Psoas muscle (tissue), 8 donors: Measurements from ENCODE around the gene PLLP. TPM values are rescaled to one million over a fixed set of nuclear protein-coding genes. Genes with fewer than 3 reads are reported as not detected.

ENCODE experiments used
- ATAC-seq, 4 donors: fragments of 200-7000 bp; cut with Tn5 transposase; one replicate each; pipeline ENCODE4 v1.9.1; 2020; ENCODE audit warnings: moderate library complexity in 3 of 4, mild to moderate bottlenecking in 2 of 4
- DNase-seq, 2 donors: peaks; one replicate each; pipeline ENCODE4 v3.0.0-alpha.2; 2020
- H3K27ac ChIP-seq: fragments of 200-600 bp; one replicate; pipeline ENCODE4 v1.8.0; 2022
- H3K27me3 ChIP-seq, 3 donors: fragments of 200-600 bp in 1 of 3; one replicate each; pipeline versions ENCODE4 v1.6.1 to v1.8.0; 2013 to 2022; ENCODE audit warnings: low read length in 2 of 3, mild to moderate bottlenecking in 2 of 3, moderate library complexity in 1 of 3; ENCODE audit not compliant: insufficient read depth in 3 of 3
- H3K36me3 ChIP-seq, 2 donors: fragments of 200-600 bp in 1 of 2; one replicate each; pipeline versions ENCODE4 v1.6.1 to v1.8.0; 2013 to 2022; ENCODE audit warnings: low read depth in 1 of 2, mild to moderate bottlenecking in 1 of 2, moderate library complexity in 1 of 2; ENCODE audit not compliant: insufficient read depth in 1 of 2
- H3K4me1 ChIP-seq: fragments of 200-600 bp; one replicate; pipeline ENCODE4 v1.8.0; 2022
- H3K4me3 ChIP-seq: fragments of 200-600 bp; one replicate; pipeline ENCODE4 v1.8.0; 2022; ENCODE audit warnings: mild to moderate bottlenecking
- H3K9me3 ChIP-seq: fragments of 200-600 bp; one replicate; pipeline ENCODE4 v1.8.0; 2022
- WGBS, 3 donors: extraction: QIAGEN DNeasy Blood & Tissue Kit; methylation state at CpG; one replicate each; pipeline versions ENCODE4 v1.1.6 to v1.1.7; 2013; 5-methylcytosine and 5-hydroxymethylcytosine counted together
- intact Hi-C, 2 donors: fragments of 100-400 bp; cut with DNase I; formaldehyde crosslinking; loops; one replicate each; pipeline versions ENCODE4 v1.11.0 to v1.14.2; 2022
- polyA plus RNA-seq, 3 donors: library from polyadenylated mRNA; stranded (reverse); fragments of 200-250 nt; gene quantifications; one replicate each; pipeline ENCODE4 v1.2.3, GENCODE V29; 2013
- total RNA-seq, 4 donors: library from RNA; stranded (reverse); fragmentation: NEBNext Ultra II Directional in 2 of 4; extraction: Animal tissue kit (Norgen Biotek cat#: 25700) in 2 of 4; gene quantifications; one replicate each; pipeline versions ENCODE4 v1.2.1 to v1.2.4, GENCODE V29; 2021 to 2023
- TF ChIP-seq, protein P1 (sequence below): fragments of 200-600 bp; IDR thresholded peaks from one replicate; pipeline ENCODE4 v1.8.0; 2022; ENCODE audit warnings: antibody characterized with exemption
- donor health status: healthy with polysubstance abuse.
- donor health status: DM: no; HTN: no; CAD: no; lungs with moderate emphysema.
- donor health status: Bipolar disorder and iron deficiency.
- donor health status: healthy.
- donor health status: DM: yes; HTN: yes; CAD: no.
- donor health status: DM: no; HTN: no; CAD: no.
- donor health status: DM: no; HTN: no; CAD: no.
- donor health status: DM: yes; HTN: yes; CAD: no.

Gene PLLP
- total and polyA plus RNA-seq, 7 donors = 0.39 to 3.1 (median 2.0) TPM

DNA sequence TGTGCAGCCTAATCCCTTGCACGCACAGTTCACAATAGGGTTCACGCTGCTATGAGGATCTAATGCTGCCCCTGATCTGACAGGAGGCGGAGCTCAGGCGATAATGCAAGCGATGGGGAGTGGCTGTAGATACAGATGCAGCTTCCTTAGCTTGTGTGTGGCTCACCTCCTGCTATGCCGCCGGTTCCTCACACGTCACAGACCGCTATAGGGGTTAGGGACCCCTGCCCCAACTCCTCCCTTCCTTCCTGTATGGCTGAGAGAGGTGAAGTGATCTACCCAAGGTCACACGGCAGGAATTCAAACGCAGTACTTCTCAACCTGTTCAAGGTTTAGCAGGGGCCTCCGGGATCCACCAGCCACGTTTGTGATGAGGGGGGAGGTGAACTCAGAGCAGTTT, 13.4 kb upstream of the PLLP start:
- Histone ChIP-seq H3K27me3 (no peaks in the 10 kb centered on the region), H3K36me3 (no peaks in the 10 kb centered on the region), H3K9me3 (no peaks in the 10 kb centered on the region), H3K4me1 (peaks cover 15% of the 10 kb centered on the region), H3K4me3 (no peak overlapping the region), H3K27ac (no peak overlapping the region)
- TF ChIP-seq, protein P1, sequence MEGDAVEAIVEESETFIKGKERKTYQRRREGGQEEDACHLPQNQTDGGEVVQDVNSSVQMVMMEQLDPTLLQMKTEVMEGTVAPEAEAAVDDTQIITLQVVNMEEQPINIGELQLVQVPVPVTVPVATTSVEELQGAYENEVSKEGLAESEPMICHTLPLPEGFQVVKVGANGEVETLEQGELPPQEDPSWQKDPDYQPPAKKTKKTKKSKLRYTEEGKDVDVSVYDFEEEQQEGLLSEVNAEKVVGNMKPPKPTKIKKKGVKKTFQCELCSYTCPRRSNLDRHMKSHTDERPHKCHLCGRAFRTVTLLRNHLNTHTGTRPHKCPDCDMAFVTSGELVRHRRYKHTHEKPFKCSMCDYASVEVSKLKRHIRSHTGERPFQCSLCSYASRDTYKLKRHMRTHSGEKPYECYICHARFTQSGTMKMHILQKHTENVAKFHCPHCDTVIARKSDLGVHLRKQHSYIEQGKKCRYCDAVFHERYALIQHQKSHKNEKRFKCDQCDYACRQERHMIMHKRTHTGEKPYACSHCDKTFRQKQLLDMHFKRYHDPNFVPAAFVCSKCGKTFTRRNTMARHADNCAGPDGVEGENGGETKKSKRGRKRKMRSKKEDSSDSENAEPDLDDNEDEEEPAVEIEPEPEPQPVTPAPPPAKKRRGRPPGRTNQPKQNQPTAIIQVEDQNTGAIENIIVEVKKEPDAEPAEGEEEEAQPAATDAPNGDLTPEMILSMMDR = no peak
- ATAC-seq (no peak), DNase-seq (no peak)
- WGBS, 3 donors = 53 to 68% (median 63%) methylated on average over 13 of the region's 13 CpGs
- intact Hi-C loops = loop anchor here (5.0 to 10.0 kb wide), 2 partner anchors 51 to 213 kb away; partner anchors contain the start of gene ARL2BP (in 1 of the 2)

DNA sequence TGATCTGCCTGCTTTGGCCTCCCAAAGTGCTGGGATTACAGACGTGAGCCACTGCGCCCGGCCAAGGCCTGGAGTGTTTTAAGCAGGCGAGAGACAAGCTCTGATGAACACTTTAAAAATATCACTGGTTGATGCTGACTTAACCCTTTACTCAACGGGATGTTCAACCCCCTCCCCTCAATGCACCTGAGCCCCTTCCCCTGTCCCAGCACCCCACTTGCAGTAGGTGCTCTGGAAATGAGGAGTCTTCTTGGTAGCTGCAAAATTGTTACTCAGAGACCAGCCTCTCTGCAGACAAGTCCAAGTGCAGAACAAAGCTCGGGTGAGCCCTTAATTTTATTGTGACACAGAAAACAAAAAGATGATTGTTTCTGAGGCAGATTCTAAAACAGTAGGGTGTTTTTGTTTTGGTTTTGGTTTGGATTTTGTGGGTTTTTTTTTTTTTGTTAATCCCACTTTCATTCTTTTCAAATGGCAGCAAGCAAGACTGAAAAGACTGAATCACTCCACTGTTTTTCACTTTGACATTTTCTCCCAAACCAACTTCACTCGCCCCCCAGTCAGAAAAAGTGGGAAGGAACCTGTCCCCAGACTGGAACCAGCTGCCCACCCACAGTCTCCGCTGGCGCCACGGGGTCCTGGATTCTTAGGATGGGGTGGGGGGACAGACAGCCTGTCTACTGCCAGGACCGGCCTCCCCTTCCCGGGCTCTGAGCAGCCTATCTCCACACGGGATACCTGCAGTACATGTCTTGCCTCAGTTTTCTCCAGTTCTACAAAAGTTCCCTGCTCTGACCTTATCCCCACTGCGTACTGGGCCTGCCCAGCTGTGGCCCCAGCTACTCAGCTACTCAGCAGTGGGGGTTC, 5.2 kb upstream of the PLLP start:
- H3K27me3 ChIP-seq = peaks cover 0 to 6% (median 0%) of the 10 kb centered on the region in 3 donors

DNA sequence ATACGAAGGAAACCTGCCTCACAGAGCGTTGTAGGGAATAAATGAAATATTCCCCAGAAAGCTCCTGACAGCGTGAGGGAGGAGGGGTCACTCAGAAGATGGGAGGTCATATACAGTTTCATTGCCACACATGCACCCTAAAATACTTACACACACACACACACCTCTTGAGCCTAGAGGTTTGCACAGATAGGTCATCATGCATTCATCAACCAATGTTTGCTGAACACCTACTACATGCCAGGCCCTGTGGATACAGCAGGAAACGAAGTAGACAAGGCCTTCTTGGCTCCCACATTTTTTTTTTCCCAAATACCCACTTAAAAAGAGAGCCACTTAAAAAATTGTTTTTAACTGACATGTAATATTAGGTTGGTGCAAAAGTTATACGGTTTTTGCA, 907 bp upstream of the PLLP start:
- Histone ChIP-seq H3K9me3 (no peaks in the 10 kb centered on the region), H3K36me3 (no peaks in the 10 kb centered on the region), H3K4me1 (peaks cover 10% of the 10 kb centered on the region), H3K27me3 (peaks cover 0 to 24% (median 8%) of the 10 kb centered on the region in 3 donors), H3K4me3 (no peak overlapping the region), H3K27ac (no peak overlapping the region)
- ATAC-seq (no peak), DNase-seq (no peak)
- TF ChIP-seq, protein P1 = no peak
- intact Hi-C loops = no loop called here
- WGBS, 3 donors = 73 to 84% (median 77%) methylated on average over 5 of the region's 5 CpGs

More for the DNA sequence above, 5.2 kb upstream of the PLLP start:
- no peak for DNase-seq
- no peak overlapping the region for H3K27ac ChIP-seq
- TF ChIP-seq, protein P1 = no peak
- intact Hi-C loops = loop anchor here in 1 of 2 donors (10.0 kb wide), 1 partner anchor 205 kb away; no protein-coding TSS in a partner anchor
- H3K4me3 ChIP-seq = no peak overlapping the region
- ATAC-seq = no peak
- H3K9me3 ChIP-seq = no peaks in the 10 kb centered on the region
- 46 to 65% (median 47%) methylated on average over 14 of the region's 14 CpGs for WGBS, 3 donors
- peaks cover 5% of the 10 kb centered on the region for H3K4me1 ChIP-seq
- no peaks in the 10 kb centered on the region for H3K36me3 ChIP-seq

DNA sequence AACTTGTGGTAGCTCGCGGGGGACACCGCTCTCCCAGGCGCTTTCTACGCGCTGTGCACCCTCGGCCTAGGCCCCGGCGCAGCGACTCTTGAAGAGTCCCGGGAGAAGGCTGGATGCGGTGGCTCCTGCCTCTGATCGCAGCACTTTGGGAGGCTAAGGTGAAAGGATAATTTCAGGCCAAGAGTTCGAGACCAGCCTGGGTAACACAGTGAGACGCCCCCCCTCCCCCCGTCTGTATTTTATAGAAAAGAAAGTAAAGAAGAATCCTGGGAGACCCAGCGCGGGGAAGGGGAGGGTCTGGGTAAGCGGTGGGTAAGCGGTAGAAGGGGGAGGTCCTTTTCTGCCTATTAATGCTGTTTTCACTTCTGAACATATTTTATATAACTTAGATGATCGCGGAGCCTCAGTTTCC, 486 bp upstream of the PLLP start:
- ATAC-seq = no peak

More for the DNA sequence above, 486 bp upstream of the PLLP start:
- Histone ChIP-seq H3K4me3 (peak overlapping the region; percentile 76), H3K27ac (no peak overlapping the region), H3K27me3 (peaks cover 0 to 24% (median 8%) of the 10 kb centered on the region in 3 donors), H3K9me3 (no peaks in the 10 kb centered on the region), H3K4me1 (peaks cover 10% of the 10 kb centered on the region), H3K36me3 (no peaks in the 10 kb centered on the region)
- TF ChIP-seq, protein P1 = no peak
- 16 to 17% (median 16%) methylated on average over 22 of the region's 22 CpGs for WGBS, 3 donors
- intact Hi-C loops = no loop called here
- DNase-seq = no peak
